LoVo (cell line): ENCODE measurements around the gene TBC1D22A.
A peak's percentile ranks its signal among the peaks of the same experiment; 100 is the strongest.
"Not testable (repeated sequence)": the region's sequence is repeated elsewhere in the genome, so short reads cannot be mapped to it uniquely, and the experiment has no call there.

ENCODE experiments used
- DNase-seq: peaks from one replicate; pipeline ENCODE4 v3.0.0-alpha.2; 2016; ENCODE audit warnings: low spot score

TBC1D22A gene

GRCh38 chr22:47105085-47105484, 342.6 kb downstream of the TBC1D22A start:
- DNase-seq = no peak

- no peak for DNase-seq
These were observed 344.4 kb downstream of the TBC1D22A start for GRCh38 chr22:47106806-47107205.

GRCh38 chr22:47107431-47107830, 345.0 kb downstream of the TBC1D22A start:
- peak; percentile 8 for DNase-seq

- no peak for DNase-seq
These were observed 348.5 kb downstream of the TBC1D22A start for GRCh38 chr22:47110817-47111443.

GRCh38 chr22:47111626-47112581, 349.5 kb downstream of the TBC1D22A start:
- no peak for DNase-seq

GRCh38 chr22:47112582-47112965, 350.1 kb downstream of the TBC1D22A start:
- no peak for DNase-seq

GRCh38 chr22:47112994-47113852, 350.8 kb downstream of the TBC1D22A start:
- no peak for DNase-seq

GRCh38 chr22:47113853-47114415, 351.5 kb downstream of the TBC1D22A start:
- no peak for DNase-seq

GRCh38 chr22:47114813-47115517, 352.5 kb downstream of the TBC1D22A start:
- no peak for DNase-seq

- DNase-seq = no peak
These were observed 353.1 kb downstream of the TBC1D22A start for GRCh38 chr22:47115518-47115890.

- no peak for DNase-seq
These were observed 353.5 kb downstream of the TBC1D22A start for GRCh38 chr22:47115921-47116320.

- no peak for DNase-seq
These were observed 354.2 kb downstream of the TBC1D22A start for GRCh38 chr22:47116426-47117341.

- not testable (repeated sequence) for DNase-seq
These were observed 355.0 kb downstream of the TBC1D22A start for GRCh38 chr22:47117442-47117841.

- no peak for DNase-seq
These were observed 356.7 kb downstream of the TBC1D22A start for GRCh38 chr22:47119181-47119580.

GRCh38 chr22:47120399-47120798, 357.9 kb downstream of the TBC1D22A start:
- DNase-seq = no peak

- no peak for DNase-seq
These were observed 359.3 kb downstream of the TBC1D22A start for GRCh38 chr22:47121791-47122190.

GRCh38 chr22:47122441-47123000, 360.1 kb downstream of the TBC1D22A start:
- no peak for DNase-seq

- no peak for DNase-seq
These were observed 360.8 kb downstream of the TBC1D22A start for GRCh38 chr22:47123006-47123826.

GRCh38 chr22:47123827-47124442, 361.5 kb downstream of the TBC1D22A start:
- no peak for DNase-seq
